GM19025 (cell line): ENCODE data around the gene CDC42BPB.
"Not testable (repeated sequence)": the region's sequence is repeated elsewhere in the genome, so short reads cannot be mapped to it uniquely, and the experiment has no call there.

Experiments
- ATAC-seq: cut with Tn5 transposase; IDR thresholded peaks from one replicate; pipeline ENCODE4 v1.9.1; 2021; ENCODE audit warnings: mild to moderate bottlenecking, low read depth, moderate library complexity; ENCODE audit not compliant: unreplicated experiment

The CDC42BPB gene

DNA sequence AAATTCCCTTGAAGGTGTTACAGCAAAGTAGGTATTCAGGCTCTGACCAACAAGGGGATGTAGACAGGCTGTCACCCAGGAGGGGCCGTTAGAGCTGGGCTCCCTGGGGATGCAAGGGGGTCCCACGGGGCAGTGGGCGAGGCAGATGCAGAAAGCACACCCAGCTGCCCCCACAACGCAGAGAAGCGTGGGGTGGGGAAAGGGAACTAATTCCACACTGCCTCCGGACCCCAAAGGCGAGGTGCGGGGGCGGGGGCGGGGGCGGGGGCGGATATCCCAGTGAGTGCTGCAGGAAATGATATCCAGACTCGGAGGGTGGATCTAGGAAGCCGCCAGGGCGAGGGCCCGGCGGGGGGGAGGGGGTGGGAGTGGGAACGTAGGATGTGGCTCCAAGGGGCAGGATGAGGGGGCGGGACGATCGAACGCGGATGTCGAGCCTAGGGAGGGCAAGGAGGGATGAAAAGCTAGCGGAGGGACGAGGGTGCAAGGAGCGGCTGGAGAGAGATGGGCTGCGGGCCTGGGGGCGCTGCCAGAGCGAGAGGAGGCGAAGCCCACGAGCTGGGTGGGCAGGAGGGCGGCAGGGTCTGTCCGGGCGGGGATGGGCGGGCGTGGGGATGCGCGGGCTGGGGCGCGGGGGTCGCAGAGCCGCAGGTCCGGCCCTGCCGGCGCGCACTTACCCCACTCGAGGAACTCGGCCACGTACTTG is 874 bp downstream of the CDC42BPB start:
- no peak for ATAC-seq

DNA sequence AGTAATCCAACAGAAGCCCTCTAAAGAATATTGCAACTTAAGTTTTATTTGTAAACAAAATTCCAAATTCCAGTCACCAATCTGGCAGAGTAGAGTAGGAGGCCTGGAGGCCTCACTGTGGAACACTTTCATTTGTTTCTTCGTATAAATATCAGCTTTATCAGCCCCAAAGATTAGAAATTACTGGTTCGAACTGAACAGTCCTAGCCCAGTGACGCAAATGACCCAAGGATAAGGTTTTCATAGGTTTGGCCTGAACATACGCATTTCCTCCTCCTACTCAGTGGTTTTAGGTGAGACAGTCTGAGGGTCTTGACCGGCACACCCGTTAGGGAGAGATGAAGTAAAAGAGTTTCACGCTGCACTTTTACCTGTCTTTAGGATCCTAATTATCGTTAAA is 1.7 kb downstream of the CDC42BPB start:
- ATAC-seq: no peak

DNA sequence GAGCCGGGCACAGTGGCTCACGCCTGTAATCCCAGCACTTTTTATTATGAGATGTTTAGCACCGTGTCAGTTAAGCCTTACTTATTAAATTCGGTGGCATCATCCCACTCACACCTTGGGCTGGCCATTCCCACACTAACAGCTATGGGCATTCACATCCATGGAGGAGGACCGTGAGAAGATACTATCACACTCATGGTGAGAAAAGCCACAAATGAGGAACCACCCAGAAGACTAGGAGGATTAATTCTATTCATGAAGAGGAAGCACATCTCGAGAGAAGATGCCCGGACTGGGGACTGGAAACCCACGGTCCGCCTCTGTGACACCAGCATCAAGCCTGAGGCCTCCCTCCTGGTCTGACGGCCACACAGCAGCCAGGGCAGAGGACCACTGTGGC is 4.9 kb downstream of the CDC42BPB start:
- no peak for ATAC-seq

DNA sequence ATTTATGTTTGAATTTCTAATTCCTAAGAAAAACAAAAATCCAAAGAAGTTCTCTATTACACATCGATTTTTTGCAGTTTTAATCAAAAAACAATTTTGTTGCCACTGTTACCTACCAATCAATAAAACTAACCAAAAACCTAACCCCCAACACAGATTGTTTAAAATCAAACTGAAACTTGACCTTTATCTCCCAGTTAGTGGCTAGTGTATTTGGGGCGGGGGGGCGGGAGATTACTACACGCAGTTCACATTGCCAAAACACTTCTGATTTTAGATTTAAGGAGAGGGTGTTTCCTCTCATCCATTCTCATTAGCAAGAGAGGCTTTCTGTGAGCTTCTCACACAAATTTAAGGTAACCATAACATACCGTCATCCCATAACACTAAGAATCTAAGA is 6.4 kb downstream of the CDC42BPB start:
- no peak for ATAC-seq

DNA sequence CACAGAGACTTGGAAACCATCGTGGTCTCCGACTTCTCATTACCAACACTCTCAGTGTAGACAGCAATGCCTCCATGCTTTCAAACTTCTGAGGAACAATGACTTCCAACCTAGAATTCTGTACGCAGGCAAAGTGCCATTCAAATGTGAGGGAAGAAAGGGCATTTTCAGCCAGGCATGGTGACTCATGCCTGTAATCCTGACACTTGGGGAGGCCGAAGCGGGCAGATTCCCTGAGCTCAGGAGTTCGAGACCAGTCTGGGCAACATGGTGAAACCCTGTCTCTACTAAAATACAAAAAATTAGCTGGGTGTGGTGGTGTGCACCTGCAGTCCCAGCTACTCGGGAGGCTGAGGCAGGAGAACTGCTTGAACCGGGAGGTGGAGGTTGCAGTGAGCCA is 9.9 kb downstream of the CDC42BPB start:
- ATAC-seq: not testable (repeated sequence)

DNA sequence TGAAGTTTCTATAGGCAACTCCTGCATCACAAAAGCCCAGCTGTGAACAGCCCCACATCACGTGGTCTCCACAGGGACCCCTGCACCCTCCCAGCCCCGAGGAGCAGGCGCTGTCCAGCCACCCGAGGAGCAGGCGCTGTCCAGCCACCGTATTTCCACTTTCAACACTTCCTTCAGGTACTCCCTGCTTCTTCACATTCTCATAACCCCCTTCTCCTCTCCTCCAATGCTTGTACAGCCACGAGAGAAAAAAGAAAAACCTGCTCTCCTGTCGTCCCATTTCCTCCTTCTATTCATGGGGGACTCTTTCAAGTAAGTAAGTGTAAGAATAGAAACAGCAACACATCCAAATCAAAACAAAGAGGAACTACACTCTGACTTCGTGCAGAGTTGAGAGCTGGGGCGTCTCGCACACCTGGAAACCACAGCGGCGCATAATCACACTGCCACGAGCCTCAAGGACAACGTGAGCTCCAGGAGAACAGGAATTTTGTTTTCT is 11.9 kb downstream of the CDC42BPB start:
- no peak for ATAC-seq

DNA sequence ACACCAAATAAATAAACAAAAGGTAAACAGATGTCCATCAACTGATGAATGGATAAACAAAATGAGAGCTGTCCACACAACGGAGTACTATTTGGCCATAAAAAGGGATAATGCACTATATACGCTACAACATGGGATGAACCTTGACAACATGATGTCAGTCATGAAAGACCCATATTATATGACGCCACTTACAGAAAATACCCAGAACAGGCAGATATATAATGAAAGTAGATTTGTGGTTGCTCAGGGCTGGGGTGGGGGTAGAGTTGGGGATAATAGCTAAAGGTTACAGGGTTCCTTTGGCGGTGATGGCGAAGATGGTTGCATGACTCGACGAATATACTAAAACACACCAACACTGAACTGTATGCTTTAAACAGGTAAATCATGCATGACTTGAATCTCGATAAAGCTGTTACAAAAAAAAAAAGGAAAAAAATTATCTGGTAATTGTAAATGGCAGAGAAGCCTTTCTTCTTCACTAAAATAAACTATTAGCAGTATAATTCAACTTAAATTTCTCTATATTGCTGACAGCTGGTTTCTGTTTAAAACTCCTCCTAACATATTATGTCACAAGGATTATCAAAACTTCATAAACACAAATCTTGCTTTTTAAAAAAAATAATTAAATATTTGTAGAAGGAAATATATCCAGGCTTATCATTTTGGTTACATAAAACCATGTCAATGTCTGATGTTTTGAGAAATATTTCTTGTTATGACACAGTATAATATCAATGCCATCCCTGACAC is 13.9 kb downstream of the CDC42BPB start:
- no peak for ATAC-seq

DNA sequence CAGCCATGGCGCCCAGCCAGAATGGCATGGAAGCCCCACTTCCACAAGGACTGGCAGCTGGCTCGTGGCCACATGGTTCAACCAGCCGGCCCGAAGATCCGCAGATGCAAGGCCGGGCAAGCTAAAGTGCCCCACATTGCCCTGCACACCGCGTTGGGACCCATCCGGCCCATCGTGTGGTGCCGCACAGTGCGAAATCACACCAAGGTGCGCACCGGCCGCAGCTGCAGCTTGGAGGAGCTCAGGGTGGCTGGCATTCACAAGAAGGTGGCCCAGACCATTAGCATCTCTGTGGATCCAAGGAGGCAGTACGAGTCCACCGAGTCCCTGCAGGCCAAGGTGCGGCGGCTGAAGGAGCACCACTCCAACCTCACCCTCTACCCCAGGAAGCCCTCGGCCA is 15.9 kb downstream of the CDC42BPB start:
- no peak for ATAC-seq

DNA sequence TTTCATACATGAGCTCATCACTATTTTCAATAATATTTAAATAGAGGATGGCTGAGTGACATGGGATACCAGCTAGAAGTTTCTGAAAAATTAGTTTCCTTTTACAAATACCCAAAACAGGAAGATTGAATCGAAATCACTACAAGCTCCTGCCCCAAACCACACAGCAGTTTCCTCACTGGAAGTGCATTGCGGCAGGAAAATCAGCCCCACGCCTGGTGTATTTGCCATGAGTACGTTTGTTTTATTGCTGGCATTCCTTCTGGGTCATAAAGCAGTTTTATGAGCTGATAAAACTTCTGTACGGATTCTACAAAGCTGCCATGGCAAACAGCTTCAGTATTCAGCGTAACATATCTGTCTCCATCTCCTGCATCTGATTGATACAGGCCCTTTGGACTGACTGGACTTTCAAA is 23.7 kb downstream of the CDC42BPB start:
- no peak for ATAC-seq

DNA sequence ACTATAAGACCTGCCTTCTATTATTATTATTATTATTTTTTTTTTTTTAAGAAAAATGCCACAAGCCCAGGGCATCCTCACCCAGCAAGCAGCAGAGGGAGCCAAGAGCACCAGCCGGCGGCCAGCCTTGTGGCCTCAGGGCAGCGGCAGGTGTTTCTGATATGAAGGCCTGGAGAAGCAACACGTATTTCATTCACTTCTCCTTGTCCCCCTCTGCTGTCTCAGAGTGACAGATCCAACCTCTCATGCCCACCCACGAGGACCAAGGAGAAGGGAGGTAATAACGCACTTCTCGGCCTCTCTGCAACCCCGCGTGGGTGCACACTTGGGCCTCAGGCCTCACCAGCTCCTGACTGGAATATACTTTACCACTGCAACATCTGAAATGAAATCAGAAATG is 25.4 kb downstream of the CDC42BPB start:
- ATAC-seq: no peak

DNA sequence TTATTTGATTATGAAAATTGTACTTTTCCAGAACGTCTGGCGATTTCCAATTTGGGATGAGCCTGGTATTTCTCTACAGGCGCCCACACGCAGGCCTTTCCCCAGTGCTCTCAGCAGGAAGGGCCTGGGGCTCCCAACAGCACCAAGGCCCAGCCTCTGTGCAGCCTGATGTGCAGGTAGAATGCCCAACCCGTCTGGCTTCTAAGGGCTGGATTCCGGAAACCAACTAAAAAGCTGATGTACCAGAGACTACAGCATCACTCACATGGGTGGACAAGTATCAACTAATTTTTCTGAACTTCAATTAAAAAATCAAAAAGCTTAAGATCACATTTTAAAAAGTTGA is 25.8 kb downstream of the CDC42BPB start:
- no peak for ATAC-seq

DNA sequence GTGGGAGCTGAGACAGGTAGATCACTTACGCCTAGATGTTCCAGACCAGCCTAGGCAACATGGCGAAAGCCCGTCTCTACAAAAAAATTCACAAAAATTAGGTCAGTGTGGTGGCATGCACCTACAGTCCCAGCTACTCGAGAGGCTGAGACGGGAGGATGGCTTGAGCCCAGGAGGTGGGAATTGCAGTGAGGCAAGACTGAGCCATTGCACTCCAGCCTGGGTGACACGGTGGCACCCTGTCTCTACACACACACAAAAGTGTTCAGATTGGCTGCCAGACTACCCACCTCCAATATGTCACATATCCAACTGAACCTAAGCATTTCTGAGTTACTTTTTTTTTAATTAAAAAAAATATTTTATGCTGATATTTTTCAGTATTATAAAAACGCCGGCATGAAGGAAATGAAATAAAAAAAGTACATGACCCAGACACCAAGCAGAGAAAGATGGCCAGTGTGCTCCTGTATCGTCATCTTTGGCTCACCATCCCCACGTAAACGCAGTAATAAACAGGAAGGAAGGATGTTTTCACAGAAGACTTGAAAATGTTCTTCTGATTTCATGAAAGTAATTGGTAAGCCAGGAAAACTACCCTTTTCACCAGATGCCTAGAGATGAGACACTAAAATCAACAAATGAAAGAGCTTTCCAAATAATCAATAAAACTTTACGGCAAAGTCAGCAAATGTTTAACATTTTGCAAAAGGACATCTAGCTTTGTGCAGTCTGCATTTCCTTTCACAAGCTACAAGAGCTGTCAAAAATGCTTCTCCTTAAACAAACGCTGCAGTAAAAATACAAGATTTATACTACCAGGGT is 26.4 kb downstream of the CDC42BPB start:
- ATAC-seq: no peak

DNA sequence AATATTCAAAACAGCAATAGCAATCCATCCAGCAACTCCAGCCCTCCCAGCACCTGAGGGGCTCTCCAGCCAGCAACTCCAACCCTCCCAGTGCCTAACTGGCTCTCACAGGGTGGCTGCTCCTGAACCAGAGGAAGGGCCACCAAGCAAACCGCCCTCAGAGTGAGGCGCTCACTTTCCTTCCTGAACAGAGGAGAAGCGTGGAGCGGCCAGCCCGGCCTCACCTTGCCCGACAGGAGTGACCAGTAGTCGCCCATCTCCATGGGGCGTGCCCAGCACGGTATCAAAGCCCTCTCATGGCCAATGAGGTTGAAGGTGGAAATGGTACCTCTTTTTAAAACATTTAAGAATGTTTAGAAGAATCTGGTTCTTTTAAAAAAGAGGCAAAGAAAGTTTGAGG is 27.4 kb downstream of the CDC42BPB start:
- ATAC-seq: no peak

DNA sequence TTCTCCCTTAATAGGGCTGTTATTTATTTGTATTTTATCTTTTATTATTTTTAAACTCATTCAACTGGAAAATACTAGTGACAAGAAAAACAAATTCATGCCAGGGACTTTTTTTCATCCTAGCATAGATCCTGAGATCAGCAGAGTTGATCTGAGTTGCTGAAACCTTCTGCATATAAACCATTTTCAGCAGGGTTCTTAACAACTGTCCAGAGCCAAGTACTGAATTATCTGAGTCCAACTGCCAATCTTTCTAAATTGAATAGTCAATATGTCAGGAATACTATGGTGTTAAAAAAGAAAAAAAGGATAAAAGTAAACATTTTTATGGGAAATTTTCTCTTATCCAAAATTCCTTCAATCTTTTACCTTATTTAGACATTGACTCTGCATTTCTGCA is 28.6 kb downstream of the CDC42BPB start:
- no peak for ATAC-seq

DNA sequence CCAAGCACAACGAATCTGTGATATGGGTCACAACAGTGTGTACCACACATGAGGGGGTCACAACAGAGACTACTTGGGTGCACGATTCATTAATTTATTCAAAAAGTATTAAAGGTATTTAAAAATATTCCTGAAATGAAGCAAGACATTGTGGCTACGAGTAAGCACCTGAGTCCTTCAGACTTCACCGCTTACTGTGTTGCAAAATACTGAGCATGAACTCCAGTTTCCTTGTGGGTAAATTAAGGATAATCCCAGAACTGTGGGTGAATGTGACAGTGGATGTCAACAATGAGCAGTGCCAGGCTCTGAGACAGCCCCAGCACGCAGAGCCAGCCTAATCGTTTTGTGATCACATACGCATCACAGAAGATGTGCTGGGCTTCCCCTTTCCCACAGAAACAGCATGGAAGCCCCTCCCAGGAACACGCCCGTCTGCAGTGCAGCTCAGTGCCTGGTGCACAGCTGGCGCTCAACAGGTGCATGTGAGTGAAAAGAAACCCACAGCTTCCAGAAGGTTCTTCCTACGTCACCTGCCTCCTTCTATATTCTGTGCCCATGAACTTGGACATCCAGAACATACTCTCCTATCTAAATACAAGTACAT is 29.1 kb downstream of the CDC42BPB start:
- ATAC-seq: no peak

DNA sequence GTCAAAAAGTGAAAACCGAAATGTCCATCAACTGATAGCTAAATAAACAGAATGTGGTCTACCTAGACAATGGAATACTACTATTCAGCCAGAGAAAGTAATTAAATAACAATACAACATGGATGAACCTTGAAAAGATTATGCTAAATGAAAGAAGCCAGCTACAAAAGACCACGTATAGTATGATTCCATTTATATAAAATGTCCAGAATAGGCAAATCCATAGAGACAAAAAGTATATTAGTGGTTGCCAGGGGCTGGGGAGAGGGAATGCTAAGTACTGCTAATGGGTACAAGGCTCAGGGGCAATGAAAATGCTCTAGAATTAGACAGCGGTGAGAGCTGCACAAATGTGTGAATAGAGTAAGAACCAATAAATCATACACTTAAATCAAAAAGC is 29.9 kb downstream of the CDC42BPB start:
- no peak for ATAC-seq

DNA sequence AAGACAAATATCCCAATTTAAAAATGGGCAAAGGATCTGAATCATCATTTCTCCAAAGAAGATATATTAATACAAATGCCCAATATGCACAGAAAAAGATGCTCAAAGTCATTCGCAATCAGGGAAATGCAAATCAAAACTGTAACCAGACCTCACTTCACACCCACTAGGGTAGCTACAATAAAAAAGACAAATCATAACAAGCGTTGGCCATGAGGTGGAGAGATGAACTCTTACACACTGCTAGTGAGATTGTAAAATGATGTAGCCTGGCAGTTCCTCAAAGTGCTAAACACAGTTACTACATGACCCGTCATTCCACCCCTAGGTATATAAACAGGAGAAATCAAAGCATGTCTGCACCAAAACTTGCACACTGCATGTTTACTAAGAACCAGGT is 30.4 kb downstream of the CDC42BPB start:
- no peak for ATAC-seq

DNA sequence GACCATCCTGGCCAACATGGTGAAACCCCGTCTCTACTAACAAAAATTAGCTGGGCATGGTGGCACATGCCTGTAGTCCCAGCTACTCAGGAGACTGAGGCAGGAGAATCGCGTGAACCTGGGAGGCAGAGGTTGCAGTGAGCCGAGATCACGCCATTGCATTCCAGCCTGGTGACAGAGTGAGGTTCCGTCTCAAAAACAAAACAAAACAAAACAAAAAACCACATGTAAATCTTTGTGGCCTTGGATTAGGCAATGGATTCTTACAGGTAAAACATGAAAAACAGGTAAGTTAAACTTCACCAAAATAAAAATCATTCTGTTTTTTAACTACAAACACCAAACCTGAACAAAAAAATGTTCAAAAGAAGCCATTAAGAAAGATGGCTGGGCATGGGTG is 31.2 kb downstream of the CDC42BPB start:
- ATAC-seq: not testable (repeated sequence)

DNA sequence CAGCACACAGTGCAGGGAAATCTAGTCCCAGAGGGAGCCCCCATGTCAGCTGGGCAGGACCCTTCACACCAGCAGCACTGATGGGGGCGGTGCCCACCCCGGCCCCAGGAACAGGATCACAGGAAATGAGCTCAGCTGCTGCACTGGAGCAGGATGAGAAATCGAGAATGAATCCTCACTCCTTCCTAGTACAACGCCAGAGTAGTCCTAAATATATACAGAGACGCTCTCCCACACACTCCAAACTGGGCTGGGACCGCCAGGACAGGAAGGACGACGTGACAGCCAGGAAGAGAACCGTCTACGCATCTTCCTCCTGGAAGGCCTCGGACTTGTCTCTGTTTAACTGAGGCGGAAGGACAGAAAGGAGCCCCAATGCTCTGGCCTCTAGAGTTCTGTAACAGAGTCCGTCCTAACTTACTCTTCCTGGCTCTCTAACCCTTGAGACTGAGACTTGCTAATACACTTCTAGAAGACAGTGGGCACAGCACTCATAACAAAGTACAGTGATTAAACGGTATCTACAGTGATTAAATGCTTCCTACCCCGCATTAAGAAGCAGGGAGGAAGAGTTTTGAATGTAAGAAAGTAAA is 33.4 kb downstream of the CDC42BPB start:
- no peak for ATAC-seq

DNA sequence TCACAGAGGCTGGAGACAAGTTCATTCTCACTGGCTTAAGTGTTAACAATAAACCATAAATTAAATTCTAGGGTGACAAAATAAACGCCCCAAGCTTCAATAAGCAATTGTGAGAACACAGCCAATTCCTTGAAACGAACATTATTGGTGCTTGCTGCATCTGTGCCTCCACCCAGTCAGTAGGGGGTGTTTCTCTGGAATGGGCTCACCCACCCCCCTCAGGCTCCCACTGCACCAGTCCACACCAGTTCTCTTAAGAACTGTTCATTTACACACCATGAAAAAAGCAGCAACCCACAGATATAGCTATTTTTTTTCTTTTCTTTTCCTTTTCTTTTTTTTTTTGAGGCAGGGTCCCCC is 34.7 kb downstream of the CDC42BPB start:
- ATAC-seq: no peak
